Measurements from ENCODE around the gene FBXO3.
A peak's percentile ranks its signal among the peaks of the same experiment; 100 is the strongest.

FBXO3 gene

DNA sequence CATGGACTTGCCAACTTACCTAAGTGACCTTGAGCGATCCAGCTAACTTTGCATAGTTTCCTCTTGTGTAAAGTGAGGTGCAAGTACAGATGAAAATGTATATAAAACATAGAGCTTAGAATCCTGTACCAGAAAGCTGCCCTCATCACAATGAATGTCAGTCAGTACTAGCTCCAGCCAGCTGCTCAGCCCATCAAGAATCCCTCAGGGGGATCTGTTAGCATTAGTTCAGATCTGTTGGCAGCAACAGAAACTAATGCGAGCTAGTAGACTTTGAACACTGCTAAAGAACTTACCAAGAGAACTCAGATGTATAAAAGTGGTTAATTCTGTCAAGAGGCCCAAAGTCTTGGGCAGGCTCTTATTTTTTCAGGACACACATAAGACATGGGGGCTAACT lies 67.4 kb downstream of the FBXO3 start:
- Histone ChIP-seq H3K4me3 (ENCODE audit: low read depth, low read length) (no peak overlapping the region), H3K4me1 (ENCODE audit: control insufficient read depth, insufficient read depth, low read length) (no peaks in the 10 kb centered on the region), H3K27me3 (ENCODE audit: control insufficient read depth, insufficient read depth, low read length) (no peaks in the 10 kb centered on the region), H3K9me3 (ENCODE audit: control insufficient read depth, insufficient read depth, low read length) (no peaks in the 10 kb centered on the region), H3K36me3 (ENCODE audit: control insufficient read depth, insufficient read depth, low read length) (peaks cover 5% of the 10 kb centered on the region), H3K9ac (ENCODE audit: low read depth, low read length) (no peak overlapping the region)

DNA sequence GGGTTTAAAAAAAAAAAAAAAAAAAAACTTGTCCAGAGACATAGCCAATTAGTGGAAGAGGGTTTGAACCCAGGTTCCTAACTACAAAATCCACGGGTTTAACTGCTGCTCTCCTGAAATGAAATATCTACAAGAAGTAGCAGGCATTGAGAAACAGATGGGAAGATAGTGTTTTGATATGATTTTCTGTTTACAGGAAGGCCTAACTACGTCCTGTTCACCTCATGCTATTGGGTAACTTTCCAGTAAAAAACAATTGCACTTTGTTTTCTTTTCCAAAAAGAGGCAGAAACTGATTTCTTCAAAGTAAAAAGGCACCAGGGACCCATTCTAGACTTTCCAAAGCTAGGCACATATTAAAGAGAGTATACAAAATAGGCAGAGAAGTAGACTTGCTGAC lies 67.8 kb downstream of the FBXO3 start:
- Histone ChIP-seq H3K4me1 (ENCODE audit: control insufficient read depth, insufficient read depth, low read length) (no peaks in the 10 kb centered on the region), H3K9ac (ENCODE audit: low read depth, low read length) (no peak overlapping the region), H3K27me3 (ENCODE audit: control insufficient read depth, insufficient read depth, low read length) (no peaks in the 10 kb centered on the region), H3K36me3 (ENCODE audit: control insufficient read depth, insufficient read depth, low read length) (peaks cover 5% of the 10 kb centered on the region), H3K9me3 (ENCODE audit: control insufficient read depth, insufficient read depth, low read length) (no peaks in the 10 kb centered on the region), H3K4me3 (ENCODE audit: low read depth, low read length) (no peak overlapping the region)

GRCh38 chr11:33704240-33705002 lies 69.9 kb downstream of the FBXO3 start:
- no peak overlapping the region for H3K9ac ChIP-seq (ENCODE audit: low read depth, low read length)

GRCh38 chr11:33703788-33704187 lies 70.5 kb downstream of the FBXO3 start:
- H3K4me3 ChIP-seq (ENCODE audit: low read depth, low read length): no peak overlapping the region
- H3K36me3 ChIP-seq (ENCODE audit: control insufficient read depth, insufficient read depth, low read length): no peaks in the 10 kb centered on the region
- peaks cover 9% of the 10 kb centered on the region for H3K27me3 ChIP-seq (ENCODE audit: control insufficient read depth, insufficient read depth, low read length)
- H3K9me3 ChIP-seq (ENCODE audit: control insufficient read depth, insufficient read depth, low read length): no peaks in the 10 kb centered on the region
- H3K9ac ChIP-seq (ENCODE audit: low read depth, low read length): no peak overlapping the region
- H3K4me1 ChIP-seq (ENCODE audit: control insufficient read depth, insufficient read depth, low read length): peaks cover 8% of the 10 kb centered on the region

More at GRCh38 chr11:33704240-33705002, 69.9 kb downstream of the FBXO3 start:
- Histone ChIP-seq H3K27me3 (ENCODE audit: control insufficient read depth, insufficient read depth, low read length) (peaks cover 4% of the 10 kb centered on the region), H3K4me1 (ENCODE audit: control insufficient read depth, insufficient read depth, low read length) (peaks cover 8% of the 10 kb centered on the region), H3K9me3 (ENCODE audit: control insufficient read depth, insufficient read depth, low read length) (no peaks in the 10 kb centered on the region), H3K36me3 (ENCODE audit: control insufficient read depth, insufficient read depth, low read length) (no peaks in the 10 kb centered on the region), H3K4me3 (ENCODE audit: low read depth, low read length) (no peak overlapping the region)

DNA sequence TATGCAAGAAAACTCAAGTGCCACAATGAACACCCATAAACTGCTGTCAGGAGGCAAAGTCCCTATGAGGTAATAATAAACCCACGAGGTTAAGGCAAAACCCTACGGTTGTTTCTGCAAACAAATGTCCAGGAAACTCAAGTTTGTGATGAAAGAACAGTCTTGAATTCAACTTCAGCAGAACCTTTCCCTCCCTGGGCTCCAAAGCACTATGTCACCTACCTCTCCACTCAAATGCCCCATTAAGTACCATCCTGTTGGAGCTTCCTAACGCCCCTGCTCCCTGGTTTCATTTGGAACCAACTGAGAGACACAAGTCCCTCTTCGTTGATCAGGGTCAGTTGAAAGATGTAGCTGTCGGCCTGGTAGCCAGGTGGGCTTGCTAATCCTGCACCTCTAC lies 71.1 kb downstream of the FBXO3 start:
- Histone ChIP-seq H3K9ac (ENCODE audit: low read depth, low read length) (no peak overlapping the region), H3K4me3 (ENCODE audit: low read depth, low read length) (no peak overlapping the region), H3K27me3 (ENCODE audit: control insufficient read depth, insufficient read depth, low read length) (peaks cover 9% of the 10 kb centered on the region), H3K36me3 (ENCODE audit: control insufficient read depth, insufficient read depth, low read length) (no peaks in the 10 kb centered on the region), H3K4me1 (ENCODE audit: control insufficient read depth, insufficient read depth, low read length) (peaks cover 8% of the 10 kb centered on the region), H3K9me3 (ENCODE audit: control insufficient read depth, insufficient read depth, low read length) (no peaks in the 10 kb centered on the region)

GRCh38 chr11:33701302-33702230 lies 72.8 kb downstream of the FBXO3 start:
- H3K9me3 ChIP-seq (ENCODE audit: control insufficient read depth, insufficient read depth, low read length): no peaks in the 10 kb centered on the region
- H3K27me3 ChIP-seq (ENCODE audit: control insufficient read depth, insufficient read depth, low read length): peaks cover 9% of the 10 kb centered on the region
- peak overlapping the region; percentile 60 for H3K9ac ChIP-seq (ENCODE audit: low read depth, low read length)
- H3K4me3 ChIP-seq (ENCODE audit: low read depth, low read length): peak overlapping the region; percentile 33
- no peaks in the 10 kb centered on the region for H3K36me3 ChIP-seq (ENCODE audit: control insufficient read depth, insufficient read depth, low read length)
- peaks cover 8% of the 10 kb centered on the region for H3K4me1 ChIP-seq (ENCODE audit: control insufficient read depth, insufficient read depth, low read length)

GRCh38 chr11:33700502-33701271 lies 73.6 kb downstream of the FBXO3 start, which contains the start of gene C11orf91:
C11orf91 (minus strand) TSS chr11:33700826; CDS start chr11:33700740, 86 bp downstream.
- H3K9ac ChIP-seq (ENCODE audit: low read depth, low read length): peak within 1 kb of the TSS; percentile 60
- H3K27me3 ChIP-seq (ENCODE audit: control insufficient read depth, insufficient read depth, low read length): peaks cover 9% of the 10 kb centered on the region
- no peaks in the 10 kb centered on the region for H3K9me3 ChIP-seq (ENCODE audit: control insufficient read depth, insufficient read depth, low read length)
- peak within 1 kb of the TSS; percentile 68 for H3K4me3 ChIP-seq (ENCODE audit: low read depth, low read length)
- peaks cover 8% of the 10 kb centered on the region for H3K4me1 ChIP-seq (ENCODE audit: control insufficient read depth, insufficient read depth, low read length)
- no peaks in the 10 kb centered on the region for H3K36me3 ChIP-seq (ENCODE audit: control insufficient read depth, insufficient read depth, low read length)

DNA sequence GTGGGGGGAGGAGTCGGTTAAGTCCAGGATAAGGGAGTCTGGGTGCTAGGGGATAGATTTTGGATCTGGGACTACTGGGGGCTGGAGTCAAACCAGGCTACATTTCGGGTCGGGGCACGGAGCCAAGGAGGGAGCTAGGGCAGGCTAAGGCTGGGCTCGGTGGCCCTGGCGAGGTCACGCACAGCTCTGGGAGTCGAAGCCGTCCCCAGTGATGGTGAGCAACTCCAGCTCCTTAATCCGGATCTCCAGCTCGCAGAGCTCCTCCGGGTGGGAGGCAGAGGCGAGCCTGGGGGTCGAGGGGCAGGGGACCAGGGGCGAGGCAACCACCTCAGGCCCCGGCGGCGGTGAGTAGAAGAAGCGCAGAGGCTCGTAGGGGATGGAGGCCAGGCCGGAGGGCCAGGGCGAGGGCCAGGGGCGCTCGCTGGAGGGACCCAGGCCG lies 74.2 kb downstream of the FBXO3 start:
- Histone ChIP-seq H3K4me3 (ENCODE audit: low read depth, low read length) (peak overlapping the region; percentile 28), H3K9ac (ENCODE audit: low read depth, low read length) (no peak overlapping the region), H3K9me3 (ENCODE audit: control insufficient read depth, insufficient read depth, low read length) (no peaks in the 10 kb centered on the region), H3K4me1 (ENCODE audit: control insufficient read depth, insufficient read depth, low read length) (peaks cover 11% of the 10 kb centered on the region), H3K36me3 (ENCODE audit: control insufficient read depth, insufficient read depth, low read length) (no peaks in the 10 kb centered on the region), H3K27me3 (ENCODE audit: control insufficient read depth, insufficient read depth, low read length) (peaks cover 9% of the 10 kb centered on the region)

DNA sequence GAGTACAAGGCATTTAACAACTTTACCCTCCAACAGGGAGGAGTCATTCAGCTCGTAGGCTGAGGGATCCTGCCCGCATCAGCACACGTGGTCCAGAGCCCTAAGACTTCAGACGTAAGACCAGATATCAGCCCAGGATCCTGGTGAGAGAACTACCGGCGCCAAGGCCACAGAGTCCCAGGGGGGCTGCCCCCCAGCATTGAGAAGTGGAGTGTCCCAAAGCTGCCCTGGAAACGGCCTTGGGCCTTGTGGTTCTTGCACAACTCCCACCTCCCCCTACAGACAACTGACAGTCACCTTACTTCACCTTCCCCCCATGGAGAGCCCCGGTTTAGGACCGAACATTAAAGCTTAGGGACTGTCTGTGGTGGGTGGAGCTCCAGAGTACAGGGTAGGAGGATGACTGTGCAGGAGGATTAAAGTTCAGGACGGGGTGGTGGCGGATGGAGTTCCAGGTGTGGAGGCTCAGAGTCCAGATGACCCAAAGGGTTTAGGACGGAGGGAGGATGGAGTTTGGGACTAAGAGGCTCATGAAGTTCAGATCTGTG lies 74.7 kb downstream of the FBXO3 start:
- Histone ChIP-seq H3K36me3 (ENCODE audit: control insufficient read depth, insufficient read depth, low read length) (no peaks in the 10 kb centered on the region), H3K4me1 (ENCODE audit: control insufficient read depth, insufficient read depth, low read length) (peaks cover 12% of the 10 kb centered on the region), H3K4me3 (ENCODE audit: low read depth, low read length) (peak overlapping the region; percentile 28), H3K27me3 (ENCODE audit: control insufficient read depth, insufficient read depth, low read length) (peaks cover 9% of the 10 kb centered on the region), H3K9me3 (ENCODE audit: control insufficient read depth, insufficient read depth, low read length) (no peaks in the 10 kb centered on the region), H3K9ac (ENCODE audit: low read depth, low read length) (no peak overlapping the region)

GRCh38 chr11:33698921-33699320 lies 75.4 kb downstream of the FBXO3 start:
- H3K9ac ChIP-seq (ENCODE audit: low read depth, low read length): no peak overlapping the region
- H3K27me3 ChIP-seq (ENCODE audit: control insufficient read depth, insufficient read depth, low read length): peaks cover 9% of the 10 kb centered on the region
- H3K4me3 ChIP-seq (ENCODE audit: low read depth, low read length): no peak overlapping the region
- no peaks in the 10 kb centered on the region for H3K36me3 ChIP-seq (ENCODE audit: control insufficient read depth, insufficient read depth, low read length)
- H3K4me1 ChIP-seq (ENCODE audit: control insufficient read depth, insufficient read depth, low read length): peaks cover 12% of the 10 kb centered on the region
- H3K9me3 ChIP-seq (ENCODE audit: control insufficient read depth, insufficient read depth, low read length): no peaks in the 10 kb centered on the region

DNA sequence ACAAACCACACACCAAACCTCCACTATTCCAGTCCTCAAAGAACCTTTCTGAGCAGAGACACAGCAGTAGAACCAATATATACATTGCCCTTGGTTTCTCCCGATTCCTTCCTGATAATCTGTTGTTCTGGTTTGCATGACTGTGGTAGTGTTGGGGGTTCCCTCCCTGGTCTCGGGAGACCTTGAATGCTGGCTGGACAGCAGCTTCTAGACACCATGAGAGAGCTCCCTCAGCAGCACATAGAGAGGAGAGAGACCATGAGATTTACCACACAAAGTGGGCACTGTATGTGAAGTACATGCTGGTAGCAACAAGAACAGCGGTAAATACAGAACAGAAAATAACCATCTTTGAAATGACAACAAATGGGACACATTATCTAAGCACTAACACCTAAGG lies 76.3 kb downstream of the FBXO3 start:
- Histone ChIP-seq H3K27me3 (ENCODE audit: control insufficient read depth, insufficient read depth, low read length) (peaks cover 9% of the 10 kb centered on the region), H3K9me3 (ENCODE audit: control insufficient read depth, insufficient read depth, low read length) (no peaks in the 10 kb centered on the region), H3K9ac (ENCODE audit: low read depth, low read length) (no peak overlapping the region), H3K4me1 (ENCODE audit: control insufficient read depth, insufficient read depth, low read length) (peaks cover 12% of the 10 kb centered on the region), H3K36me3 (ENCODE audit: control insufficient read depth, insufficient read depth, low read length) (no peaks in the 10 kb centered on the region), H3K4me3 (ENCODE audit: low read depth, low read length) (no peak overlapping the region)
